ENCODE data around the gene HS6ST2.

HS6ST2 gene

DNA sequence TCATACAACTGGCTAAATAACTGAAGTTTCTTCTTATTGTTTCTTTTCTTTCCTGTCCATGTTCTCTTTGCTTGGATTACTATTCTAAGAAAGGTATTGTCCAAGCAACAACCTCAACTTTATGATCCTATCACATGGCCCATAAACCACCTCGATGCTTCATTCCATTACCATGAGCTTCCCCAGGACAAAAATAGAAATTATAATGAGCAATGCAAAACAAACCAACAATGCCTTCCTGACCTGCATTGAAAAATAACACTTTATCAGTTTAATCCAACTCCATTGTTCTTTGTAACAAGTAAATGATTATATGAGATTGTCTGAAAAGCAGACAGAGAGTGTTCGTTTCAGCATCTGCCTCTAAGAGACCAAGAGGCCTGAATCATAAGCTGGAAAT is 148.8 kb downstream of the HS6ST2 start:
- Histone ChIP-seq H3K27me3 (ENCODE audit: control insufficient read depth in 2 of 2, insufficient read depth in 2 of 2, low read length in 2 of 2) (no peaks in the 10 kb centered on the region), H3K4me3 (ENCODE audit: low read length in 2 of 2) (no peak overlapping the region), H3K36me3 (ENCODE audit: control insufficient read depth in 2 of 2, insufficient read depth in 2 of 2, low read length in 2 of 2) (no peaks in the 10 kb centered on the region), H3K27ac (ENCODE audit: low read depth in 2 of 2, low read length in 2 of 2) (no peak overlapping the region), H3K9me3 (ENCODE audit: control insufficient read depth in 2 of 2, low read length in 2 of 2) (no peaks in the 10 kb centered on the region), H3K9ac (ENCODE audit: low read depth in 1 of 2, low read length in 2 of 2) (no peak overlapping the region), H3K4me1 (ENCODE audit: control insufficient read depth in 2 of 2, insufficient read depth in 2 of 2, low read length in 2 of 2) (no peaks in the 10 kb centered on the region)

DNA sequence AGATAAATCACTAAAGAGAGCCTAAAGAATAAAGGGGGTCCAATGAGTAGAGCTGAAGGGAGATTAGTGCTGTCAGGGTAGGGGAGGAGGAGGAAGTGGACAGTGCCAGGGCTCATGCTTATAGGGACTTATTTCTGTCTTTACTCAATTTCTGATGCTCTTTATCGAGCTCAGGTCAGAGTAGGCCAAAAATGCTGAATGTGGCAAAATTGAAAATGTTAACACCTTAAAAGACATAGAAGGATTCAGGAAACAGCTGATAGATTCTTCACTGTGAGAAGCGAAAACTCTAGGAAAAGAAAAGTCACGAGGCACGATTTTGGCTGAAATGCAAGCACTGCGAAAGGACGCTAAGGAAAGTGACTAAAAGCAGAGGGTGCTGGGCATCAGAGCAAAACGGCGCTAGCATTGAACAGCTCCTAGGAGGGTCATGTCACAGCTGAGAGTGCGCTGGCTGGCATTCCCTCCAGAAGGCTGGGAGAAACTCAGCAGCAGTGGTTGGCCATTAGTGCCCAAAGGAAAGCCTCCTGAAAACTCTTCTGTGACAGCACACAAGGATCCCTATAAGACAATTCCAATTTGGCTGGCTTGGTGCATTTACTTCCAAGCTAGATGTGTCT is 150.9 kb downstream of the HS6ST2 start:
- Histone ChIP-seq H3K9ac (ENCODE audit: low read depth in 1 of 2, low read length in 2 of 2) (no peak overlapping the region), H3K27ac (ENCODE audit: low read depth in 2 of 2, low read length in 2 of 2) (no peak overlapping the region), H3K36me3 (ENCODE audit: control insufficient read depth in 2 of 2, insufficient read depth in 2 of 2, low read length in 2 of 2) (no peaks in the 10 kb centered on the region), H3K4me1 (ENCODE audit: control insufficient read depth in 2 of 2, insufficient read depth in 2 of 2, low read length in 2 of 2) (no peaks in the 10 kb centered on the region), H3K27me3 (ENCODE audit: control insufficient read depth in 2 of 2, insufficient read depth in 2 of 2, low read length in 2 of 2) (peaks cover 0 to 5% of the 10 kb centered on the region in 2 donors), H3K4me3 (ENCODE audit: low read length in 2 of 2) (no peak overlapping the region), H3K9me3 (ENCODE audit: control insufficient read depth in 2 of 2, low read length in 2 of 2) (no peaks in the 10 kb centered on the region)

DNA sequence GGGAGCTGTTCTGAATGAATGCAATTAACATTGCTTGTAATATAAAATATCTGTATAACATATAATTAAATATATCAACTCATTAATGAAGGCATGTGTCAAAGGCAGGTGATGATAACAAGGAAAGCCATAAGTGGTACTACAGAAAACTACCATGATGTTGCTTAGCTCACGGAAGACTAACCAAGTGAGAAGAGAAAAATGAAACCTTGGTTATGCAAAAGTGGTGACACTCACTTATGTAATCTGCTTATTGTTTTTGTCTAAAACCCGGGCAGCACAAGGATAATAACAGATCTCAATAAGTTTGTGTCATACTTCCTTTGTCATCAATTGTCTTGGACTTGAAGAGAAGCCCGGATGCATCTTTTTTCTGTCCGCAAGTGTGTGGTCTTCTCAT is 156.4 kb downstream of the HS6ST2 start:
- no peak overlapping the region for H3K4me3 ChIP-seq (ENCODE audit: low read length in 2 of 2)
- H3K4me1 ChIP-seq (ENCODE audit: control insufficient read depth in 2 of 2, insufficient read depth in 2 of 2, low read length in 2 of 2) = no peaks in the 10 kb centered on the region
- no peaks in the 10 kb centered on the region for H3K36me3 ChIP-seq (ENCODE audit: control insufficient read depth in 2 of 2, insufficient read depth in 2 of 2, low read length in 2 of 2)
- peaks cover 0 to 11% of the 10 kb centered on the region in 2 donors for H3K27me3 ChIP-seq (ENCODE audit: control insufficient read depth in 2 of 2, insufficient read depth in 2 of 2, low read length in 2 of 2)
- no peaks in the 10 kb centered on the region for H3K9me3 ChIP-seq (ENCODE audit: control insufficient read depth in 2 of 2, low read length in 2 of 2)
- H3K27ac ChIP-seq (ENCODE audit: low read depth in 2 of 2, low read length in 2 of 2) = no peak overlapping the region
- no peak overlapping the region for H3K9ac ChIP-seq (ENCODE audit: low read depth in 1 of 2, low read length in 2 of 2)

DNA sequence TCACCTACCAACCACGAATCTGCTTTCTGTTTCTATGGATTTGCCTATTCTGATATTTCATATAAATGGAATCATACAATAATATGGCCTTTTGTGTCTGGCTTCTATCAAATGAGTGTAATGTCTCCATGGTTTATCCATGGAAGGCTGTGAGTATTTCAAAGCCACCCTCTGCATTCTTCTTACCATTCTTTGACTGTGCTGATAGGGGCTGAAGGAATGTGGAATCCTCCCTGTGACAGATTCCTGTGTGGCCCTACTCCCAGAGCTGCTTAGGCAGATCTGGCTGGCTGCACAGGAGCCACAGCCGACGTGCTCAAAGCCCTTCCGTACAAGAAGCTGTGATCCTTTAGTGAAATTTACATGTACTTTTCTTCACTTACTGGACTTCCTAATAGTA is 163.2 kb downstream of the HS6ST2 start:
- Histone ChIP-seq H3K27ac (ENCODE audit: low read depth in 2 of 2, low read length in 2 of 2) (no peak overlapping the region), H3K9me3 (ENCODE audit: control insufficient read depth in 2 of 2, low read length in 2 of 2) (no peaks in the 10 kb centered on the region), H3K4me1 (ENCODE audit: control insufficient read depth in 2 of 2, insufficient read depth in 2 of 2, low read length in 2 of 2) (no peaks in the 10 kb centered on the region), H3K27me3 (ENCODE audit: control insufficient read depth in 2 of 2, insufficient read depth in 2 of 2, low read length in 2 of 2) (peaks cover 0 to 3% of the 10 kb centered on the region in 2 donors), H3K4me3 (ENCODE audit: low read length in 2 of 2) (no peak overlapping the region), H3K36me3 (ENCODE audit: control insufficient read depth in 2 of 2, insufficient read depth in 2 of 2, low read length in 2 of 2) (no peaks in the 10 kb centered on the region), H3K9ac (ENCODE audit: low read depth in 1 of 2, low read length in 2 of 2) (no peak overlapping the region)

DNA sequence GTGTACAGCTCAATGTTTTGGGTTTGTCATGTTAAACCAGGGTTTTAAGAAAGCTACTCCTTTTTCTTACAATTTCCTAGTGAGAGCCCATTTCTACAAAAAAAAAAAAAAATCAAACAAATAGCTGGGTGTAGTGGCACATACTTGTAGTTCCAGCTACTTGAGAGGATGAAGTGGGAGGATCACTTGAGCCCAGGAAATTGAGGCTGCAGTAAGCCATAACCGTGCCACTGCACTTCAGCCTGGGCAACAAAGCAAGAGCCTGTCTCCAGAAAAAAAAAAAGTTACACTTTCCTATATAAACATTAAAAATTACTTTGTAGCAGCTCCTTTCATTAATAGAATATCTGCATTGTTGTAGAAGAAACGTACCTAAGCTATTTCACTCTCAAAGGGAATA is 166.7 kb downstream of the HS6ST2 start:
- Histone ChIP-seq H3K9me3 (ENCODE audit: control insufficient read depth in 2 of 2, low read length in 2 of 2) (no peaks in the 10 kb centered on the region), H3K4me1 (ENCODE audit: control insufficient read depth in 2 of 2, insufficient read depth in 2 of 2, low read length in 2 of 2) (no peaks in the 10 kb centered on the region), H3K36me3 (ENCODE audit: control insufficient read depth in 2 of 2, insufficient read depth in 2 of 2, low read length in 2 of 2) (no peaks in the 10 kb centered on the region), H3K9ac (ENCODE audit: low read depth in 1 of 2, low read length in 2 of 2) (no peak overlapping the region), H3K27me3 (ENCODE audit: control insufficient read depth in 2 of 2, insufficient read depth in 2 of 2, low read length in 2 of 2) (no peaks in the 10 kb centered on the region), H3K27ac (ENCODE audit: low read depth in 2 of 2, low read length in 2 of 2) (no peak overlapping the region), H3K4me3 (ENCODE audit: low read length in 2 of 2) (no peak overlapping the region)

DNA sequence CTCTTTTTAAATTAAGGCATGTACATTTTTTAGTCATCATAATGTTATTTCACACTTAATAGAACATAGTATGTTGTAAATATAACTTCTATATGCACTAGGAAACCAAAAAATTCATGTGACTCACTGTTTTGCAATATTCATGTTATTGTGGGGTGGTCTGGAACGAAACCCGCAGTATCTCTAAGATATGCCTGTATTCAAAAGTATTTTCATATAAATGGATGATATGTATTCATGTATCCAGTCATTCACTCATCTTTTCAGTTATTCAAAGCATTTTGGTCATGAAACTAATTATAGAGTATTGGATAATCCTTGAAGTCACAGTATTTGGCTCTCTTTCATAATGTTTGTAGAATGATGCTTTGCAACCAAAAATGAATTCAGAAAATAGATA is 168.1 kb downstream of the HS6ST2 start:
- no peak overlapping the region for H3K4me3 ChIP-seq (ENCODE audit: low read length in 2 of 2)

DNA sequence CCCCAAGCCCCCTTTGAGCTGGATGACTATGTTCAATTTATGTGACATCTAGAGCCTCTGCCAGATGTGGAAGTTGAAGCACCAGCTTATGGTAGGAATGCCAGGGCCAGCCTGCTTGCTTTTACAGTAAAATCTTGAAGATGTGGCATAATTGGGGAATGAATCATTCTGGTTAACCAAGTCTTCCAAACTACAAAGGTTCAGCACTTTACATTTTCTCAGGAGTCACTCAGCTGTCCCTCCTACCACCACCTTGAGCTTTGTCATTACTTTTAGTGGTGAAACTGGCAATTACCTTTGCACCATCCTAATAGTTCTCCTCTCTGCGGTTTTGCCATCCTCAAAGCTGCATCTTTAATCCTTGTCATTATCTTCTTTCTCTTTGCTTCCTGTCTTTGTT is 172.2 kb downstream of the HS6ST2 start:
- no peaks in the 10 kb centered on the region for H3K36me3 ChIP-seq (ENCODE audit: control insufficient read depth in 2 of 2, insufficient read depth in 2 of 2, low read length in 2 of 2)
- H3K27ac ChIP-seq (ENCODE audit: low read depth in 2 of 2, low read length in 2 of 2) = no peak overlapping the region
- H3K27me3 ChIP-seq (ENCODE audit: control insufficient read depth in 2 of 2, insufficient read depth in 2 of 2, low read length in 2 of 2) = no peaks in the 10 kb centered on the region
- H3K4me3 ChIP-seq (ENCODE audit: low read length in 2 of 2) = no peak overlapping the region
- H3K4me1 ChIP-seq (ENCODE audit: control insufficient read depth in 2 of 2, insufficient read depth in 2 of 2, low read length in 2 of 2) = no peaks in the 10 kb centered on the region
- H3K9ac ChIP-seq (ENCODE audit: low read depth in 1 of 2, low read length in 2 of 2) = no peak overlapping the region
- H3K9me3 ChIP-seq (ENCODE audit: control insufficient read depth in 2 of 2, low read length in 2 of 2) = no peaks in the 10 kb centered on the region

More for the DNA sequence above, 168.1 kb downstream of the HS6ST2 start:
- H3K9ac ChIP-seq (ENCODE audit: low read depth in 1 of 2, low read length in 2 of 2) = no peak overlapping the region
- H3K27me3 ChIP-seq (ENCODE audit: control insufficient read depth in 2 of 2, insufficient read depth in 2 of 2, low read length in 2 of 2) = no peaks in the 10 kb centered on the region
- H3K27ac ChIP-seq (ENCODE audit: low read depth in 2 of 2, low read length in 2 of 2) = no peak overlapping the region
- H3K9me3 ChIP-seq (ENCODE audit: control insufficient read depth in 2 of 2, low read length in 2 of 2) = no peaks in the 10 kb centered on the region
- no peaks in the 10 kb centered on the region for H3K36me3 ChIP-seq (ENCODE audit: control insufficient read depth in 2 of 2, insufficient read depth in 2 of 2, low read length in 2 of 2)
- no peaks in the 10 kb centered on the region for H3K4me1 ChIP-seq (ENCODE audit: control insufficient read depth in 2 of 2, insufficient read depth in 2 of 2, low read length in 2 of 2)

DNA sequence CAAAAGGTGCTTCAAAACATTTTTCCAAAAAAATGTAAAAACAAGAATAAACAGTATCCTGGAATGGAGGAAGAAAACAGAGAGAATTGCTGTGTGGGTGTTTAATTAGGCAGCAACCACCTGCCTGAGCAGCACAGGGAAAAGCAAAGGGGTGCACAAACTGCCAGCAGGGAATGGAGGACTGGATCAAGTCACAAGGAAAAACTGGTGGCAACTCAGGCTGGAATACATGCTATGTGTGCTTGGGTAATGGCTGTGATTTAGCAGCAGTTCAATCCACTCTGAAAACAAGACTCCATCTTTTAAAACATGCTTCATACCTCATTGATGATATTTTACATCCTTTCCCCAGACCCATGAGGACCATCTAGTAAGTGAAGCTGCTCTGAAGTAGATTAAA is 179.5 kb downstream of the HS6ST2 start:
- H3K4me1 ChIP-seq (ENCODE audit: control insufficient read depth in 2 of 2, insufficient read depth in 2 of 2, low read length in 2 of 2) = no peaks in the 10 kb centered on the region
- no peak overlapping the region for H3K27ac ChIP-seq (ENCODE audit: low read depth in 2 of 2, low read length in 2 of 2)
- H3K9ac ChIP-seq (ENCODE audit: low read depth in 1 of 2, low read length in 2 of 2) = no peak overlapping the region
- no peaks in the 10 kb centered on the region for H3K9me3 ChIP-seq (ENCODE audit: control insufficient read depth in 2 of 2, low read length in 2 of 2)
- H3K27me3 ChIP-seq (ENCODE audit: control insufficient read depth in 2 of 2, insufficient read depth in 2 of 2, low read length in 2 of 2) = peaks cover 3% of the 10 kb centered on the region in 2 donors
- H3K4me3 ChIP-seq (ENCODE audit: low read length in 2 of 2) = no peak overlapping the region
- no peaks in the 10 kb centered on the region for H3K36me3 ChIP-seq (ENCODE audit: control insufficient read depth in 2 of 2, insufficient read depth in 2 of 2, low read length in 2 of 2)

DNA sequence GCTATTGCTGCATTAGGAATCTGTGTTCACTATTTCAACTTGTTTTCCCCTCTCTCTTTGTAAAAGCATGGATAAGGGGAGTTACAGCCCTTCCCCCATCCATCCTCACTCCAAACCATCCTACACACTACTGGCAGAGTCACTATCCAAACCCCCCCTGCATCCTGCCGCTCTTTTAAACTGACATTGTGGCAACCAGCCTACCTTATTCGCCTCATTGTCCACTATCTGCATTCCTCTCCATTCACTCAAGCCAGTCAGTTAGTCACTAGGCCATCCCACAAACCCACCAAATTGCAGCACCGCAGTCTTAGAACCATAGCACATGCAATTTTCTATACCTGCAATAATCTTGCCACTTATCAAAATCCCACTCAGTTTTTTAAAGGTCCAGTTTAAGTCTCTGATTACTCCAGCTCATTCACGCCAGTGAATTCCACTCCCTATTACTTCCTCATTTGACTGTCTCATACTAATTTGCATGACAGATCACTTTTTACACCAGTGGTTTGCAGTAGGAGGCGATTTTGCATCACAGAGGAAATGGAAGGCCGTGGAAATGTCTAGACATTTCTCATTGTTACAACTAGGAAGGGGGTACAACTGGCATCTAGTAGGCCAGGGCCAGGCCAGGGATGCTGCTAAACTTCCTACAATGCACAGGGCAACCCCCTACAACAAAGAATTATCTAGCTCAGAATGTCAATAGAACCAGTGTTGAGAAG is 181.8 kb downstream of the HS6ST2 start:
- no peaks in the 10 kb centered on the region for H3K36me3 ChIP-seq (ENCODE audit: control insufficient read depth in 2 of 2, insufficient read depth in 2 of 2, low read length in 2 of 2)
- peaks cover 3% of the 10 kb centered on the region in 2 donors for H3K27me3 ChIP-seq (ENCODE audit: control insufficient read depth in 2 of 2, insufficient read depth in 2 of 2, low read length in 2 of 2)
- no peak overlapping the region for H3K4me3 ChIP-seq (ENCODE audit: low read length in 2 of 2)
- no peak overlapping the region for H3K9ac ChIP-seq (ENCODE audit: low read depth in 1 of 2, low read length in 2 of 2)
- H3K9me3 ChIP-seq (ENCODE audit: control insufficient read depth in 2 of 2, low read length in 2 of 2) = no peaks in the 10 kb centered on the region
- H3K27ac ChIP-seq (ENCODE audit: low read depth in 2 of 2, low read length in 2 of 2) = no peak overlapping the region
- H3K4me1 ChIP-seq (ENCODE audit: control insufficient read depth in 2 of 2, insufficient read depth in 2 of 2, low read length in 2 of 2) = no peaks in the 10 kb centered on the region

DNA sequence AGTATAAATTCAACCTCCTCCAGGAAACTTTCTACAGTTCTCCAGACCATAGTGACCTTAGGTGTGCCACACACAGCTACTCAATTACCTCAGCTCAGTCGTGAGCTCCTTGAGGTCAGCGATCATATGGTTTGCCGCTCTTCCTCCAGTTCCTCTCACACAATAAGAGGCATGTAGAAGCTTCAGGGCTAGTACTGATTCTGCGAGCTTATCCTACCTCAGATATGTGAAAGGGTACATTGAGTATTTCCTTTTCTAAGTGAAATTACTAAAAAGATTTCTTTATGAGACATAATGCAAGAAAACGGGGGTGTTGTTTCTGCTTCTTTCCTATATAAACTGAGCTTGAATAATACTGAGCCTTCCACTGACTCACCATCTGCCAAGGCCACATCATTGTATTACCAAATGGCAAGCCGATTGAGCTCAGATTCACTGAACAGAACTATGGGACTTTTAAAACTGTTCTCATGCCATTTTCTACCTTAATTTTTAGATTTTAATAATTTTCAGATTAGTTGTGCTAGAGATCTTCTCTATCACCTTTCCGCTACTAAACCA is 183.1 kb downstream of the HS6ST2 start:
- Histone ChIP-seq H3K9me3 (ENCODE audit: control insufficient read depth in 2 of 2, low read length in 2 of 2) (no peaks in the 10 kb centered on the region), H3K27me3 (ENCODE audit: control insufficient read depth in 2 of 2, insufficient read depth in 2 of 2, low read length in 2 of 2) (peaks cover 0 to 3% of the 10 kb centered on the region in 2 donors), H3K9ac (ENCODE audit: low read depth in 1 of 2, low read length in 2 of 2) (no peak overlapping the region), H3K27ac (ENCODE audit: low read depth in 2 of 2, low read length in 2 of 2) (no peak overlapping the region), H3K4me1 (ENCODE audit: control insufficient read depth in 2 of 2, insufficient read depth in 2 of 2, low read length in 2 of 2) (no peaks in the 10 kb centered on the region), H3K4me3 (ENCODE audit: low read length in 2 of 2) (no peak overlapping the region), H3K36me3 (ENCODE audit: control insufficient read depth in 2 of 2, insufficient read depth in 2 of 2, low read length in 2 of 2) (no peaks in the 10 kb centered on the region)

Data from mucosa of rectum (tissue), 2 donors.